ENCODE results near the gene C10orf90.

DNA sequence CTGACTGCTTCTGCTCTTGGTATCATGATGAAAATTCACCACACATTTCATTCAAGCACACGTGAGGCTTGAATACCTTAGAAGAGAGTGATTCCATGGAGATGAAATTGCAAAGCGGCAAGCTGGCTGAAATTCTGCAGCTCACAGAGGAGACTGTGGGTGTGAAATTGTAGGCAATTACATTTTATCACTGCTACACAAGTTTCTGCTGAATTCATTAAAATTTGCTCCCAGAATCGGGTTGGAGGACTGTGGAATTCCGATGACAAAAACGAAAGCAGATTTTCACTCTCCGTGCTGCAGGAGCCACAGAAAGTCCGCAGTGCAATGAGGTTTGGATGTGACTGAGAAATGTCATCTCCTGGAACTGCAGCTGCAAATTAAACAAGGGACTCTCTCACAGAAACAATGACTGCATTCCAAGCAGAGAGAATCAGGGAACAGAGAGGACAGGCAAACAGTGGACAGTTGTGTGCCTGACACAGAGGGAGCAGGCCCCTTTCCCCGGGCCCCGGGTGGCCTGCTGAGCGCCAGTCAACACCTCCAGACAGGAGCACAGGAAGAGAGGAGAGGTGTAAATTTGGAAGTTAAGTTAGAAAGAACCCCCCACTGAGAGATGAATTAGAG is 109.1 kb downstream of the C10orf90 start:
- TF ChIP-seq, protein P1, sequence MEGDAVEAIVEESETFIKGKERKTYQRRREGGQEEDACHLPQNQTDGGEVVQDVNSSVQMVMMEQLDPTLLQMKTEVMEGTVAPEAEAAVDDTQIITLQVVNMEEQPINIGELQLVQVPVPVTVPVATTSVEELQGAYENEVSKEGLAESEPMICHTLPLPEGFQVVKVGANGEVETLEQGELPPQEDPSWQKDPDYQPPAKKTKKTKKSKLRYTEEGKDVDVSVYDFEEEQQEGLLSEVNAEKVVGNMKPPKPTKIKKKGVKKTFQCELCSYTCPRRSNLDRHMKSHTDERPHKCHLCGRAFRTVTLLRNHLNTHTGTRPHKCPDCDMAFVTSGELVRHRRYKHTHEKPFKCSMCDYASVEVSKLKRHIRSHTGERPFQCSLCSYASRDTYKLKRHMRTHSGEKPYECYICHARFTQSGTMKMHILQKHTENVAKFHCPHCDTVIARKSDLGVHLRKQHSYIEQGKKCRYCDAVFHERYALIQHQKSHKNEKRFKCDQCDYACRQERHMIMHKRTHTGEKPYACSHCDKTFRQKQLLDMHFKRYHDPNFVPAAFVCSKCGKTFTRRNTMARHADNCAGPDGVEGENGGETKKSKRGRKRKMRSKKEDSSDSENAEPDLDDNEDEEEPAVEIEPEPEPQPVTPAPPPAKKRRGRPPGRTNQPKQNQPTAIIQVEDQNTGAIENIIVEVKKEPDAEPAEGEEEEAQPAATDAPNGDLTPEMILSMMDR (IDR thresholded peaks at IDR 0.05): no peak
- no peak for TF ChIP-seq ZFX (IDR thresholded peaks at IDR 0.05; ENCODE audit: borderline replicate concordance)

All from 22Rv1 (cell line).